ENCODE measurements around the gene EXT2. TPM values are rescaled to one million over a fixed set of nuclear protein-coding genes. Genes with fewer than 3 reads are reported as not detected.

EXT2 gene
- total RNA-seq, 4 donors from 2014 or later = 46.6 to 72.6 (median 68.8) TPM

DNA sequence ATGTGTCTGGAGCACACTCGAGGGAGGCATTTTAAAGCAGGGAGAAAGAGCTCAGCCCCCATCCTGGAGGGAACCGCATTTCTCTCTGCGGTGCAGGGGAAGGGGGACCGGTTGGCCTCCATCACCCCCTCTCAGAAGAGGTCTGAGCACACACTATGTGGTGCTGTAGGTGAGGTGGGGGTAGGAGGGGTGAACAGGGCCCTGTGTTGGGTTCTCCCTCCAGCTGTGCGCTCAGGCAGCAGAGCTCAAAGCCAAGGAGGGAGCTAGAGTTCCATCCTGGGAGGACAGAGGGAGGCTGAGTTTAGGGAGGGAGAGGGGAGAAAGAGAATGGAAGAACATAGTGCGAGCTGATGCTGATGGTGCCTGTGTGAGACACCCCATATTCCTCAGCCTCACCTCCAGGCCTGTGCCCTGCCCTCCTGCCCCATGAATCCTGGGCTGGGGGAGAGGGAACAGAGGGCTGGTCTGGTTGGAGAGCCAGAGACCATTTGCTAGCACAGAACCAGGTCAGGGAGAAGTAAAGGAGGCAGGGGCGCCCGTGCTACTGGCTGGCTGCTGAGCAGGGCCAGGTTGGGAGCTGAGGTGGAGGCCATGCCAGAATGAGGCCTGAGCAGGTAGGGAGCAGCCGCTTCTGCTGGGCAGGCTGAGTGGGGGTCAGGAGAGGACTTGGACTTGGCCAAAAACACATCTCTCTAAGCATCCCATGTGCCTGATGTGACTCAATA, 170.7 kb downstream of the EXT2 start:
- WGBS, 2 donors = 80 to 85% methylated on average over 9 of the region's 9 CpGs
- intact Hi-C loops (cut with DNase I; ENCODE audit: low total_unique reads) = no loop called here
- peak in 1 of 2 donors; percentile 83 for DNase-seq (ENCODE audit: low spot score in 2 of 2)
- H3K4me3 ChIP-seq (ENCODE audit: low read depth, poor library complexity, severe bottlenecking) = no peak overlapping the region
- TF ChIP-seq CTCF (IDR thresholded peaks at IDR 0.05) (no peak), POLR2A (IDR thresholded peaks at IDR 0.05) (no peak)

GRCh38 chr11:44267006-44267749, 171.7 kb downstream of the EXT2 start:
- whole genome bisulfite sequencing, 2 donors = 80 to 85% methylated on average over 24 of the region's 24 CpGs
- no peak overlapping the region for H3K4me3 ChIP-seq (ENCODE audit: low read depth, poor library complexity, severe bottlenecking)
- peak in 1 of 2 donors; percentile 76 for DNase-seq (ENCODE audit: low spot score in 2 of 2)
- TF ChIP-seq POLR2A (IDR thresholded peaks at IDR 0.05) = no peak
- TF ChIP-seq CTCF (IDR thresholded peaks at IDR 0.05) = no peak
- intact Hi-C loops (cut with DNase I; ENCODE audit: low total_unique reads) = no loop called here

- intact Hi-C loops (cut with DNase I; ENCODE audit: low total_unique reads) = no loop called here
- DNase-seq (ENCODE audit: low spot score in 2 of 2) = peak in 1 of 2 donors; percentile 80
- H3K4me3 ChIP-seq (ENCODE audit: low read depth, poor library complexity, severe bottlenecking) = no peak overlapping the region
- WGBS, 2 donors = 80 to 86% methylated on average over 8 of the region's 8 CpGs
- TF ChIP-seq POLR2A (IDR thresholded peaks at IDR 0.05) (no peak), CTCF (IDR thresholded peaks at IDR 0.05) (no peak)
Measured at GRCh38 chr11:44267750-44268613, 172.5 kb downstream of the EXT2 start.

GRCh38 chr11:44268614-44269080, 173.2 kb downstream of the EXT2 start:
- TF ChIP-seq POLR2A (IDR thresholded peaks at IDR 0.05) (no peak), CTCF (IDR thresholded peaks at IDR 0.05) (no peak)
- intact Hi-C loops (cut with DNase I; ENCODE audit: low total_unique reads) = no loop called here
- 61 to 83% methylated on average over 3 to 5 of the region's 5 CpGs for WGBS, 2 donors
- H3K4me3 ChIP-seq (ENCODE audit: low read depth, poor library complexity, severe bottlenecking) = no peak overlapping the region
- DNase-seq (ENCODE audit: low spot score in 2 of 2) = peak in 1 of 2 donors; percentile 36
